Right renal pelvis (tissue), 4 donors: ENCODE data around the gene CDHR5. TPM values are rescaled to one million over a fixed set of nuclear protein-coding genes. Genes with fewer than 3 reads are reported as not detected.

ENCODE experiments used
- DNase-seq, 4 donors: peaks; one replicate each; pipeline ENCODE4 v3.0.0-alpha.2; 2013; ENCODE audit warnings: low read depth in 4 of 4, low spot score in 3 of 4, missing footprints in 1 of 4
- polyA plus RNA-seq, 4 donors: library from polyadenylated mRNA; unstranded; fragments of 120-200 nt; gene quantifications; one replicate each; pipeline ENCODE4 v1.2.1, GENCODE V29; 2013; ENCODE audit not compliant: insufficient read length in 4 of 4

The CDHR5 gene
- polyA plus RNA-seq, 4 donors = 31.8 to 49.2 (median 42.9) TPM

- DNase-seq = no peak
These were observed 12.4 kb downstream of the CDHR5 start for GRCh38 chr11:612201-612960.

DNA sequence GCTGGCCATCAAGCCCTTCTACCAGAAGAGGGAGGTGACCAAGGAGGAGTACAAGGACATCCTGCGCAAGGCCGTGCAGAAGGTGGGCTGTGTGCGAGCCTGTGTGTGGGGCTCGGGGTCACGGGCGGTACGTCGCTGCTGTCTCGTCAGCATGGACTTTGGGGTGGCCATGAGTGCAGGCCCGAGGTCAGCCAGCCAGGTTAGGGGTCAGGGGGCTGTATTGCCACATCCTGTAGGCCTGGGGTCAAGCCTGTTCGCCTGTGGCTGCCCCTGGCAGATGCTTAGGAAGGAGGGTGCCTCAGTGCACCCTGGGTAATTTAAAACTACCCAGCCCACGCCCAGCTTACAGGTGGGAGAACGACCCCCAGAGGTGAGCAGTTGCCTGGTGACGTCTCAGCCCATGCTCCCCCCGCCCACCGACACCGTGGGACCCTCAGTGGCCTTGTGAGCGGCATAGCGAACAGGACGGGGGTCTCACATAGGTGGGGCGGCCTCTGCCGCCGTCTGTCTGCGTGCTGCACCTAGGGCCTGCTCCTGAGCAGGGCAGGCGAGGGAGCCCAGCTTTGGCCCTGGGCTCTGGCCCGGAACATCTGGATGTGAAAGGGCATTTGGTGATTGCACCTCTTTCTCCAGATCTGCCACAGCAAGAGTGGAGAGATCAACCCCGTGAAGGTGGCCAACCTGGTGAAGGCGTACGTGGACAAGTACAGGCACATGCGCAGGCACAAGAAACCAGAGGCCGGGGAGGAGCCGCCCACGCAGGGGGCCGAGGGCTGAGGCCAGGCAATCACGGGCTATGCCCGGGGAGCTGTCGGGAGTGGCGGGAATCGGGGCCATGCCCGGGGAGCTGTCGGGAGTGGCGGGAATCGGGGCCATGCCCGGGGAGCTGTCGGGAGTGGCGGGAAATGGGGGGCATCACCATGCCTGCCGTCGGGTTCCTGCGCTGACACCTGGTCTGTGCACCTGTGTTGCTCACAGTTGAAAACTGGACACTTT lies 13.5 kb downstream of the CDHR5 start:
- no peak for DNase-seq

DNA sequence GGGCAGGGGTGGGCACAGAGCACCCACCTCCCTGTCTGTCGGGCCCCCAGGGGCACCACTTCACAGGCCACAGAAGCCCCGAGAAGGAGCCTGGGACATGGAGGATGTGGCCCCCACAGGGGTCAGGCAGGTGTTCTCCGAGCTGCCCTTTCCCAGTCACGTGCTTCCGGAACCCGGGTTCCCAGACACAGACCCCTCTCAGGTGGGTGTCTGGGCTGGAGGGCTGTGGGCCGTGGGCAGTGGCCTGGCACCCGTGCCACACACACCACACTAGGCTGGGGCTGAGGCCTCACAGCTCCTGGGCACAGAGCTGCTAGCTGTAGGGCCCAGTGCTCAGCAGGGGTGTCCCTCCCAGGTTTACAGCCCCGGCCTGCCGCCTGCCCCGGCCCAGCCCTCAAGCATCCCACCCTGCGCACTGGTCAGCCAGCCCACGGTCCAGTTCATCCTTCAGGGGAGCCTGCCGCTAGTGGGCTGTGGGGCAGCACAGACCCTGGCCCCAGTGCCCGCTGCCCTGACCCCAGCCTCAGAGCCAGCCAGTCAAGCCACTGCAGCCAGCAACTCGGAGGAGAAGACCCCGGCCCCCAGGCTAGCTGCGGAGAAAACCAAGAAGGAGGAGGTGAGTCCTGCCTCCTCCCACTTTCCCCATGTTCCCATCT lies 14.5 kb downstream of the CDHR5 start:
- no peak for DNase-seq

DNA sequence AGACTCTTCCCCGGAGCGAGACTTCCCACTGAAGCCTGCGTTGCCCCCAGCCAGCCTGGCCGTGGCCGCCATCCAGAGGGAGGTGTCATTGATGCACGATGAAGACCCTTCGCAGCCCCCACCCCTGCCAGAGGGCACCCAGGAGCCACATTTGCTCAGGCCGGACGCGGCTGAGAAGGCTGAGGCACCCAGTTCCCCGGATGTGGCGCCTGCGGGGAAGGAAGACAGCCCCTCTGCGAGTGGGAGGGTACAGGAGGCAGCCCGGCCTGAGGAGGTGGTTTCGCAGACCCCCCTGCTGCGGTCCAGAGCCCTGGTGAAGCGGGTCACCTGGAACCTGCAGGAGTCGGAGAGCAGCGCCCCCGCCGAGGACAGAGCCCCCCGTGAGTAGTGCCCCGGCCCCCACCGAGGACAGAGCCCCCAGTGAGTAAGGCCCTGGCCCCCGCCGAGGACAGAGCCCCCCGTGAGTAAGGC lies 15.4 kb downstream of the CDHR5 start:
- DNase-seq = no peak

GRCh38 chr11:608791-609251 lies 15.9 kb downstream of the CDHR5 start:
- no peak for DNase-seq

- DNase-seq = no peak
These were observed 16.6 kb downstream of the CDHR5 start for GRCh38 chr11:607971-608659.

GRCh38 chr11:607020-607780 lies 17.6 kb downstream of the CDHR5 start:
- no peak for DNase-seq

DNA sequence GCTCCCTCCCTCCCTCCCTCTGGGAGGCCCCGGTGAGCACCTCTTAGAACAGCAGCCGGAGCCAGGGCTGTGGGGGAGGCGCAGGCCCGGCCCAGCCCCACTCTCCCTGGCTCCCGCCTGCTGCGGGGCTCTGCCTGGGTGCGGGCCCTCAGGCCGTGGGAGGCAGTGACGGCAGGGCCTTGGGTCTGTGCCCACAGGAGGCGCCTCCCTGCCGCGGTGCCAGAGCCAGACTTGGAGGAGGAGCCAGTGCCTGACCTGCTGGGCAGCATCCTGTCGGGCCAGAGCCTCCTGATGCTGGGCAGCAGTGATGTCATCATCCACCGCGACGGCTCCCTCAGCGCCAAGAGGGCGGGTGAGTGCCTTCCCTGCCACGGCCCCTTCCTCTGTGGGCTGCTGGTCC lies 18.5 kb downstream of the CDHR5 start:
- no peak for DNase-seq

GRCh38 chr11:605286-606129 lies 19.2 kb downstream of the CDHR5 start:
- DNase-seq = no peak

- no peak for DNase-seq
These were observed 21.6 kb downstream of the CDHR5 start for GRCh38 chr11:603154-603553.

DNA sequence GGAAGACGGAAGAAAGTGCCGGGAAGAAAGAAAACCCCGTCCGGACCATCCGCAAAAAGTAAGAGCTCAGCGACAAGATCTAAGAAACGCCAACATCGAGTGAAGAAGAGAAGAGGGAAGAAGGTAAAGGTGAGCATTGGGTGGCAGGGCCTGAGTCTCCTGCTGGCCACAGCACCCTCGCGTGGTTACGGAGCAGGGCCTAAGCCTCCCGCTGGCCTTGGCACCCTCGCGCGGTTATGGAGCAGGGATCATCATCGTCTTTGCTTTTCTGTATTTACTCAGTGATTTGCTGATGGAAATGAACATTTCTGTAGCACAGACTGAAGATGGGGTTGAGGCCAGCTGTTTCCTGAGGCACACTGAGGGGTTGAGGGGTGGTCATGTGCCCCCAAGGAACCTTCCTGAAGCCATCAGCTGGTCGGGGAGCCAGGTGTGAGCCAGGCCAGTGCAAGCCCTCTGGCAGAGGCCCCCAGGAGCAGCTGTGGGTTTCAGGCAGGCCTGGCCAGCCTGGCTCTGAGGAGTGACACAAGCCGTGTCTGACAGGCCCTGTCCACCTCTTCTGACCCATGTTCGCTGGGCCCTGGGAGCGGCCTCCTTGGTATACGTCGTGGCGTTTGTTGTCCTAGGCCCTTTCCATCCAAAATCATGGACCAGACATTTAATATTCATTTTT lies 23.0 kb downstream of the CDHR5 start:
- no peak for DNase-seq

GRCh38 chr11:598005-598680 lies 26.6 kb downstream of the CDHR5 start:
- no peak for DNase-seq

DNA sequence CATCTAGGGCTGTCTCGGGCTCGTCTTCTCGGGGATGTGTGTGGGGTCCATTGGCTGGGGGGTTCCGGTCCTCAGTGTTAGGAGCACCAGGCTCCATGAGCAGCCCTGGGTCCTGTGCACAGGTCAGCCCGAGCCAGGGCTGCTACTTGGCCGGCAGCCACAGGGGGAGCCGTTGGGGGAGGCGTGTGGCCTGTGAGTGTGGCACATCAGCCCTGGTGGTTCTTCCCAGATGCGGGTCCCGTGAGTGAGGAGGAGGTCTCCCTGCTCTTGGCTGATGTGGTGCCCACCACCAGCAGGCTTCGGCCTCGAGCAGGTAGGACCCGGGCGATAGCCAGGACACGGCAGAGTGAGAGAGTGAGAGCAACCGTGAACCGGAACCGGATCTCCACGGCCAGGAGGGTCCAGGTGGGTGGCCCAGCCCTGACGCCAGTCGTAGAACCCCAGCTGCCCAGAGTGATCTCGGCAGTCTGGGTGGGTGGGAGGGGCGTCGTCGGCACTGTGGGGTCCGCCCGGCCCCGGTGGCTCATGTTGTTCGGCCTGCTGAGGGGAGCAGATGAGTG lies 27.5 kb downstream of the CDHR5 start:
- no peak for DNase-seq

GRCh38 chr11:596374-596773 lies 28.4 kb downstream of the CDHR5 start:
- no peak for DNase-seq

DNA sequence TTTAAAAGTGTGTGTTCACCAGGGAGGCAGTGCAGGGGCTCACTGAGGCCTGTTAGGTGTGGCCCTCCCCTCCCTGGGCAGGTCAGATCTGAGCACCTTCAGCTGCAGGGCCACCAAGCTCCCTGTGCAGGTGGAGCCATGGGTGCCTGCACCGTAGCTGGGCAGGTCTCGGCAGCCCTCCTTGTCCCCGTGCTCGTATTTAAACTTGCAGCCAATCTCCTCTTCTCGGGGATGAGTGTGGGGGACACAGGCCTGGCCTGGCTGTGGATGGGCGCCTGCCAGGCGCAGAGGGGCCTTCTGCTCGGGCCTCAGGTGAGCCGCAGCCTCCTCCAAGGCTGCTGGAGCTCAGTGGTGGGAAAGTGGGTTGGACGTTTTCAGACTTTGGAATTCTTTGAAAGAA lies 29.4 kb downstream of the CDHR5 start:
- no peak for DNase-seq

- no peak for DNase-seq
These were observed 31.4 kb downstream of the CDHR5 start for GRCh38 chr11:593347-593746.

DNA sequence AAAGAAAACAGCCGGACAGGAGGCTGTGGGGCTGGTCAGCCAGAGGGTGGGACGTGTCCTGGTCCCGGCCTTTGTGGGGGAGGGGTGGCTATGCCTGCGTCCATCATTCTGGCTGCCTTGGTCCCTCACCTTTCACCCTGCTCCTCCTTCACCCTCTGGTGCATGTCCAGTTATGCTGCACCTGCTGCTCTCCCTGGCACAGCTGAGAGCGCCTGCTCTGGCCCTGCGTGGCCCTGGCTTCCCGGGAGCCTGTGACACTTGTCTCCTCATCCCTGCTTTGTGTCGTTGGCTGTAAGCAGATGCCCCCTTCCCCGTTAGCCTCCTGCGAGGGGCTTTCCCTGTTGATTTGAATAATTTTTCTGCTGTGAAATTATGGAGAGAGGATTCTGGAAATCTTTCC lies 31.8 kb downstream of the CDHR5 start:
- no peak for DNase-seq
